T-helper 1 cell treated with Interleukin-12 subunit alpha and Interleukin-12 subunit beta and Interleukin-4 antibody, amounts not matched to agents 30 μg/mL and 1 μg/mL, for 36 hours (primary cell): ENCODE results near the gene SEPTIN2.
"Not testable (repeated sequence)": the region's sequence is repeated elsewhere in the genome, so short reads cannot be mapped to it uniquely, and the experiment has no call there.

ENCODE experiments used
- H3K27ac Mint-ChIP-seq: one replicate; pipeline ENCODE4 v1.8.0; 2021; ENCODE audit warnings: mild to moderate bottlenecking, mixed read lengths
- H3K27me3 Mint-ChIP-seq: one replicate; pipeline ENCODE4 v1.8.0; 2021; ENCODE audit warnings: low read depth, mixed read lengths
- H3K36me3 Mint-ChIP-seq: one replicate; pipeline ENCODE4 v1.8.0; 2021; ENCODE audit warnings: low read depth, mixed read lengths
- H3K4me1 Mint-ChIP-seq: one replicate; pipeline ENCODE4 v1.8.0; 2021; ENCODE audit warnings: low read depth, mixed read lengths
- H3K4me3 Mint-ChIP-seq: one replicate; pipeline ENCODE4 v1.8.0; 2021; ENCODE audit warnings: mild to moderate bottlenecking, moderate library complexity, mixed read lengths
- H3K9me3 Mint-ChIP-seq: one replicate; pipeline ENCODE4 v1.8.0; 2021; ENCODE audit warnings: mixed read lengths

Gene SEPTIN2

GRCh38 chr2:241390301-241391206 lies 74.8 kb downstream of the SEPTIN2 start:
- H3K27me3 Mint-ChIP-seq = no peaks in the 10 kb centered on the region
- no peak overlapping the region for H3K27ac Mint-ChIP-seq
- peaks cover 4% of the 10 kb centered on the region for H3K36me3 Mint-ChIP-seq
- H3K9me3 Mint-ChIP-seq = no peaks in the 10 kb centered on the region
- H3K4me3 Mint-ChIP-seq = no peak overlapping the region
- peaks cover 3% of the 10 kb centered on the region for H3K4me1 Mint-ChIP-seq

- Mint-ChIP-seq H3K4me3 (no peak overlapping the region), H3K9me3 (no peaks in the 10 kb centered on the region), H3K36me3 (peaks cover 4% of the 10 kb centered on the region), H3K27me3 (no peaks in the 10 kb centered on the region), H3K4me1 (peaks cover 3% of the 10 kb centered on the region), H3K27ac (no peak overlapping the region)
These were observed 76.4 kb downstream of the SEPTIN2 start for GRCh38 chr2:241391892-241392665.

GRCh38 chr2:241392753-241393152 lies 77.0 kb downstream of the SEPTIN2 start:
- H3K27ac Mint-ChIP-seq, H3K9me3 Mint-ChIP-seq, H3K36me3 Mint-ChIP-seq, H3K4me1 Mint-ChIP-seq, H3K27me3 Mint-ChIP-seq, H3K4me3 Mint-ChIP-seq: not testable (repeated sequence)

DNA sequence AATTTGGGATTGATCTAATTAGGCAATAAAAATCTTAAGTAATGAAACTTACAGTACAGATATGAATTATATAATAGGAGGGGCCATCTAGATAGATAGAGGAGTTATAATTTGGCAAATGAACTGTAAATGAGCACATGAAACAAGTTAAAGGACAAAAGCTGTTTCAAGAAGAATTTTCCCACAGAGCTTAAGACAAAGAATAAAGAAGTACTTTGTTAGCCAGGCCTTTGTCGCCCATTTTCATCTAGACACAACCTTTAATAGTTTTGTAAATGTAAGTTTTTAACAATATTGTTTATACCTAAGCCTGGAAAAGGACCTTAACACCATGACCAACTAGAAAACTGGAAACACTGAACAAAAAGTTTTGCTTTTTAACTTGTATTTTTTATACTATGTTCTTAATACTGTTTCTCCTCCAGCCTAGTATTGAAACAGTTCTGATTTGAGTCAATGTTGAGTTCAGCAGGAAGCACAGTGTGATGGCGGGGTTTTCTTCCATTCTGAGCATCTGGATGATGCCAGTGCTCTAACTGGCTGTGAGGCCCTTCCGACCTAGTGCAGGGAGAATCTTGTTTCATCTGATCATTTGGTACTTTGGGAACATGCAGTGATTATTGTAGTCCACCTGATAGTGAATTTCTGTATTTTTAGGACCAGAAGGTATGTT lies 77.9 kb downstream of the SEPTIN2 start:
- Mint-ChIP-seq H3K27me3 (no peaks in the 10 kb centered on the region), H3K27ac (no peak overlapping the region), H3K36me3 (peaks cover 4% of the 10 kb centered on the region), H3K9me3 (no peaks in the 10 kb centered on the region), H3K4me1 (peaks cover 3% of the 10 kb centered on the region), H3K4me3 (no peak overlapping the region)

- H3K4me1 Mint-ChIP-seq, H3K27ac Mint-ChIP-seq, H3K27me3 Mint-ChIP-seq, H3K36me3 Mint-ChIP-seq, H3K4me3 Mint-ChIP-seq, H3K9me3 Mint-ChIP-seq: not testable (repeated sequence)
These were observed 81.1 kb downstream of the SEPTIN2 start for GRCh38 chr2:241396809-241397208.

DNA sequence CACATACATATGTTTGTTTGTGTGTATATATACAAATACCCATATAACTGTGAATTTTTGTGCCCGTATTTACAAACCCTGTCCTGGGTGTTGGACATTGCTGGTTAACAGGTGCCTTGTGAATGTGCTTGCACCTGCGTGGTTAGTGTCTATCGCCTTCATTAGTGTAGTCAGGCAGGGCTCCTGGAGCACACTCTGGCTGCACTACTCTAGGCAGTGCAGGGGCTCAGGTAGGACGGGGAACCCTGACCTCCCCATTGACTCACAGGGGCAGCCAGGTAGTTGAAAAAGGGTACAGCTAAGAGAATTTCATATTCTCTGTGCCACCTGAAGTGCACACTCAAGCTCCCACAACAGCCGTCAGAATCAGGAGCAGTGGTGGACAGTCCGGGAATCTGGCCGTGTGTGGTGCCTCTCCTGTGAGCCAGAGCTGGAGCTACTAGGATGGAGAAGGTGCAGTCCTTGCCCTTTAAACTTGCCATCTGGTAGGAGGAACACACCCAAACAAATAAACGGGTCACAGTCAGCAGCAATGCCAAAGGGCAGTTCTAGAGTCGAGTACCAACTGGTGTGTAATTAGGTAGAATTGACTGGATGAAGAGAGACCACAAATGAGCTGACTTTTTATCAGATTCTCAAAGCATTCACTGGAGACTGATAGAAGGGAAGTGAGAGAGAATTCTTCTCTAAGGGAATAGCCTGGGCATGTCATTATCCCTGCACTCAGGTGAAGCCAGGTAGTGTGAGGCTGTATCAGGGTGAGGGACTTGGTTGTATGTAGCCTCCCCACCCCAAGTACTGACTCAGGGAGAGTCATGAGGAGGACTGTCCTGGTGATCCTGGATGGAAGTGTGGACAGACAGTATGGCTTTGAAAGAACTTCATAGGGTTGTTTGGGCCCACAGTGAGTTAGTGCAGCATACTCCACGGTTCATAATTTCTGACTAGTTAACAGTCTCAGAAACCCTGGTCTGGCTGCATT lies 84.5 kb downstream of the SEPTIN2 start:
- Mint-ChIP-seq H3K36me3 (no peaks in the 10 kb centered on the region), H3K4me1 (no peaks in the 10 kb centered on the region), H3K27me3 (no peaks in the 10 kb centered on the region), H3K4me3 (no peak overlapping the region), H3K27ac (no peak overlapping the region), H3K9me3 (no peaks in the 10 kb centered on the region)
